Prostate gland (tissue), 2 donors: ENCODE results near the gene PSME1. TPM values are rescaled to one million over a fixed set of nuclear protein-coding genes. Genes with fewer than 3 reads are reported as not detected.

Experiments
- DNase-seq: peaks from one replicate; pipeline ENCODE4 v3.0.0-alpha.2; 2019; ENCODE audit warnings: low spot score
- H3K27ac ChIP-seq, 2 donors: fragments of 200-600 bp; sonication (generic); 2 replicates each; pipeline ENCODE4 v1.5.1; 2017 to 2019
- H3K27me3 ChIP-seq: fragments of 200-600 bp; sonication (generic); replicated peaks from 2 replicates; pipeline ENCODE4 v1.5.1; 2019; ENCODE audit not compliant: insufficient read depth
- H3K36me3 ChIP-seq, 2 donors: fragments of 200-600 bp; sonication (generic); 1 replicate in 1 of 2; 2 replicates in 1 of 2; pipeline versions ENCODE4 v1.5.1 to v1.8.1; 2017 to 2019
- H3K4me1 ChIP-seq: fragments of 200-600 bp; sonication (generic); replicated peaks from 2 replicates; pipeline ENCODE4 v1.5.1; 2019
- H3K4me3 ChIP-seq, 2 donors: fragments of 200-600 bp; sonication (generic); 2 replicates each; pipeline ENCODE4 v1.5.1; 2017 to 2019
- H3K9me3 ChIP-seq: fragments of 200-600 bp; sonication (generic); 2 replicates; pipeline ENCODE4 v1.5.1; 2017
- CTCF ChIP-seq, 4 experiments: fragments of 200-600 bp in 2 of 4; fragments of 450-650 bp in 2 of 4; sonication (generic) in 2 of 4; IDR thresholded peaks; 1 replicate in 3 of 4; 2 replicates in 1 of 4; pipeline ENCODE4 v1.5.1; 2016 to 2019; ENCODE audit warnings: antibody characterized with exemption in 4 of 4, mild to moderate bottlenecking in 2 of 4, moderate library complexity in 2 of 4
- POLR2A ChIP-seq: fragments of 450-650 bp; IDR thresholded peaks from one replicate; pipeline ENCODE4 v1.6.1; 2016; ENCODE audit warnings: antibody characterized with exemption, mild to moderate bottlenecking
- POLR2AphosphoS5 ChIP-seq: sonication (generic); formaldehyde crosslinking; IDR thresholded peaks from one replicate; pipeline ENCODE4 v1.6.1; 2017; ENCODE audit warnings: antibody characterized with exemption
- WGBS: methylation state at CpG from one replicate; pipeline ENCODE4 v1.1.5; 2018; 5-methylcytosine and 5-hydroxymethylcytosine counted together
- intact Hi-C: fragments of 100-400 bp; cut with DNase I; formaldehyde crosslinking; loops from one replicate; pipeline ENCODE4 v1.14.2; 2022
- total RNA-seq, 2 donors: library from RNA; depleted of rRNA; stranded (reverse); fragments of >200 nt; gene quantifications; one replicate each; pipeline ENCODE4 v1.1.0, GENCODE V29; 2016

Gene PSME1
- total RNA-seq, 2 donors from 2014 or later: 85.4 to 213 TPM

- DNase-seq: no peak
- Histone ChIP-seq H3K27ac (no peak overlapping the region), H3K9me3 (no peaks in the 10 kb centered on the region), H3K36me3 (peaks cover 16 to 30% of the 10 kb centered on the region in 2 donors), H3K27me3 (no peaks in the 10 kb centered on the region), H3K4me3 (no peak overlapping the region), H3K4me1 (peaks cover 4% of the 10 kb centered on the region)
- WGBS: 85% methylated on average over 6 of the region's 6 CpGs
- intact Hi-C loops: no loop called here
- TF ChIP-seq POLR2A (no peak), POLR2AphosphoS5 (no peak), CTCF (IDR thresholded peaks at IDR 0.05) (no peak)
Observed at GRCh38 chr14:24117179-24117578, 18.8 kb upstream of the PSME1 start.

GRCh38 chr14:24119691-24120090 is 16.3 kb upstream of the PSME1 start:
- WGBS: 94% methylated on average over 6 of the region's 6 CpGs
- DNase-seq: no peak
- H3K4me3 ChIP-seq: no peak overlapping the region
- no peaks in the 10 kb centered on the region for H3K9me3 ChIP-seq
- TF ChIP-seq CTCF (IDR thresholded peaks at IDR 0.05) (no peak), POLR2AphosphoS5 (no peak), POLR2A (no peak)
- H3K36me3 ChIP-seq: peaks cover 16 to 44% of the 10 kb centered on the region in 2 donors
- H3K27ac ChIP-seq: no peak overlapping the region
- H3K4me1 ChIP-seq: peaks cover 4% of the 10 kb centered on the region
- intact Hi-C loops: no loop called here
- no peaks in the 10 kb centered on the region for H3K27me3 ChIP-seq

GRCh38 chr14:24121210-24121609 is 14.8 kb upstream of the PSME1 start:
- no peak for DNase-seq
- Histone ChIP-seq H3K4me3 (no peak overlapping the region), H3K36me3 (peaks cover 16 to 44% of the 10 kb centered on the region in 2 donors), H3K27ac (no peak overlapping the region), H3K27me3 (no peaks in the 10 kb centered on the region), H3K4me1 (peaks cover 4% of the 10 kb centered on the region), H3K9me3 (no peaks in the 10 kb centered on the region)
- TF ChIP-seq CTCF (IDR thresholded peaks at IDR 0.05): no peak
- TF ChIP-seq POLR2A: no peak
- no peak for TF ChIP-seq POLR2AphosphoS5
- 92% methylated on average over 8 of the region's 8 CpGs for WGBS
- intact Hi-C loops: no loop called here

- no peak for DNase-seq
- 87% methylated on average over 4 of the region's 4 CpGs for WGBS
- Histone ChIP-seq H3K9me3 (no peaks in the 10 kb centered on the region), H3K4me3 (no peak overlapping the region), H3K4me1 (no peaks in the 10 kb centered on the region), H3K36me3 (peaks cover 16 to 44% of the 10 kb centered on the region in 2 donors), H3K27me3 (no peaks in the 10 kb centered on the region), H3K27ac (no peak overlapping the region)
- TF ChIP-seq CTCF (IDR thresholded peaks at IDR 0.05) (no peak), POLR2AphosphoS5 (no peak), POLR2A (no peak)
- intact Hi-C loops: no loop called here
Observed at GRCh38 chr14:24122416-24122815, 13.6 kb upstream of the PSME1 start.

GRCh38 chr14:24122898-24123297 is 13.1 kb upstream of the PSME1 start:
- no peak for TF ChIP-seq CTCF (IDR thresholded peaks at IDR 0.05)
- TF ChIP-seq POLR2A: no peak
- no peak for TF ChIP-seq POLR2AphosphoS5
- Histone ChIP-seq H3K27me3 (no peaks in the 10 kb centered on the region), H3K9me3 (no peaks in the 10 kb centered on the region), H3K27ac (no peak overlapping the region), H3K4me3 (no peak overlapping the region), H3K4me1 (no peaks in the 10 kb centered on the region), H3K36me3 (peaks cover 16 to 44% of the 10 kb centered on the region in 2 donors)
- no peak for DNase-seq
- intact Hi-C loops: no loop called here
- WGBS: 91% methylated on average over 8 of the region's 8 CpGs
